Activated naive CD8-positive, alpha-beta T cell (primary cell): ENCODE data around the gene HOXC9.

Experiments used
- H3K27ac Mint-ChIP-seq: one replicate; pipeline ENCODE4 v1.8.0; 2021; ENCODE audit warnings: mixed read lengths
- H3K27me3 Mint-ChIP-seq: one replicate; pipeline ENCODE4 v1.8.0; 2021; ENCODE audit warnings: mixed read lengths
- H3K36me3 Mint-ChIP-seq: one replicate; pipeline ENCODE4 v1.8.0; 2021; ENCODE audit warnings: mixed read lengths
- H3K4me1 Mint-ChIP-seq: one replicate; pipeline ENCODE4 v1.8.0; 2021; ENCODE audit warnings: low read depth, mixed read lengths
- H3K4me3 Mint-ChIP-seq: one replicate; pipeline ENCODE4 v1.8.0; 2021; ENCODE audit warnings: mild to moderate bottlenecking, mixed read lengths
- H3K9me3 Mint-ChIP-seq: one replicate; pipeline ENCODE4 v1.8.0; 2021; ENCODE audit warnings: low read depth, mixed read lengths

Gene HOXC9

GRCh38 chr12:54000116-54001114 is at the start of gene HOXC9:
Gene HOXC9, plus strand, starts transcription at chr12:54000161. Its CDS starts 28 bp downstream, at chr12:54000189.
- no peak within 1 kb of the TSS for H3K27ac Mint-ChIP-seq
- H3K4me3 Mint-ChIP-seq = peak within 1 kb of the TSS; percentile 65
- H3K4me1 Mint-ChIP-seq = peaks cover 29% of the 10 kb centered on the region
- no peaks in the 10 kb centered on the region for H3K9me3 Mint-ChIP-seq
- no peaks in the 10 kb centered on the region for H3K36me3 Mint-ChIP-seq
- peaks cover 46% of the 10 kb centered on the region for H3K27me3 Mint-ChIP-seq

GRCh38 chr12:53950437-53950773 is 49.6 kb upstream of the HOXC9 start:
- Mint-ChIP-seq H3K36me3 (no peaks in the 10 kb centered on the region), H3K27me3 (peaks cover 48% of the 10 kb centered on the region), H3K9me3 (no peaks in the 10 kb centered on the region), H3K27ac (peak overlapping the region; percentile 54), H3K4me1 (peaks cover 25% of the 10 kb centered on the region), H3K4me3 (no peak overlapping the region)

DNA sequence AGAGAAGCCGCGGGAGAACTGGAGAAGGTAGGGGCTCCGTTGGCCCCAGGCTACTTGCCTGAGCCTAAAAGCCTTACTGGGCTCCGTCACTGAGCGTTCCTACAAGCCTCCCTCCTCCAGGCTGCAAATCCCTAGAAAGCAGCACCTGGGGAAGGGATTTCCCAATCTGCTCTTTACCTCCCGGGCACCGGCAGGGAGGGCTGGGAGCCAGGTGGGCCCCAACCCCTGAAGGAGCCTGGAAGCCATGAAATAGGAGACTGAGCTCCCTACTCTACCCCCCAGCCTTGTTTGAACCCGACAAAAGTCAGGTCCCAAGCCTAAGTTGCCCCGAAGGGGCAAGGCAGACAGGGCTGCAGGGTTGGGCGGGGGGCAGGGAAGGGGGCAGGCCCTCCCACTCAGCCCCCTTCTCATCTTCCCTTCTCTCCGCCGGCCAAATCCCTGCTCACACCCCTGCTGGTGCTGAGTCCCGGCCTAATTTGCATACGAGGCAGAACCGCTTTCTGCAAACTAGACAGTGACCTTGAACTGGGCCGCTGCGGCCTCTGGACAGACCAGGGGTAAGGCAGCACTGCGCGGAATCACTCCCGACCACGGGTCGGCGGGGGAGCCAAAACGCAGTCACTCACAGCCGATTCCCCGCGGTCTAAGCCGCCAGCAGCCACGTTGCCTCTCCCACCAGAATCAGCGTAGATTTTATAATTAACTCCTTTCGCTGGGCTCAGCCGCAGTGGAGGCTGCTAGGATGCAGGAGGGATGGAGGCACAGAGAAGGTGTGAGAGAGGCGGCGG is 49.0 kb upstream of the HOXC9 start:
- Mint-ChIP-seq H3K4me3 (peak overlapping the region; percentile 54), H3K36me3 (no peaks in the 10 kb centered on the region), H3K27ac (no peak overlapping the region), H3K9me3 (no peaks in the 10 kb centered on the region), H3K4me1 (peaks cover 28% of the 10 kb centered on the region), H3K27me3 (peaks cover 48% of the 10 kb centered on the region)

- Mint-ChIP-seq H3K4me1 (peaks cover 34% of the 10 kb centered on the region), H3K36me3 (no peaks in the 10 kb centered on the region), H3K27me3 (peaks cover 54% of the 10 kb centered on the region), H3K27ac (no peak overlapping the region), H3K4me3 (no peak overlapping the region), H3K9me3 (no peaks in the 10 kb centered on the region)
These were observed 48.2 kb upstream of the HOXC9 start for GRCh38 chr12:53951577-53952334.

DNA sequence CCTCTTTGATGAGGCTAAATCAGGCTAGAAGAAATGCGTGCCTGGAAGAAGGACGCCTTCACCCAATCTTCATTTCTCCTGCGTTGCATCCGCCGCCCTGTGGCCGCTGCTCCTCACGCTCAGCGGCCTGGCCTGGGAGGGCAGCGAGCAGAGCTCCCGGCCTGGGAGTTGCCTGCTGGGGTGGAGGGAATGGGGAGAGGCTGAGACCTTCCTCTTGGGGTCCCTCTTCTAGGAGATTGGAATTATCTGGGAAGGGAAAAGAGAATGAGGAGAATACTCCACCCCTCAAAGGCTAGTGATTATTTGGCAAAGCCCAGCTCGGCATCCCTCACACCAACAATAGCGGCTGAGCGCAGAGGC is 47.6 kb upstream of the HOXC9 start:
- no peaks in the 10 kb centered on the region for H3K36me3 Mint-ChIP-seq
- H3K4me1 Mint-ChIP-seq = peaks cover 39% of the 10 kb centered on the region
- peaks cover 53% of the 10 kb centered on the region for H3K27me3 Mint-ChIP-seq
- no peaks in the 10 kb centered on the region for H3K9me3 Mint-ChIP-seq
- no peak overlapping the region for H3K27ac Mint-ChIP-seq
- peak overlapping the region; percentile 20 for H3K4me3 Mint-ChIP-seq

DNA sequence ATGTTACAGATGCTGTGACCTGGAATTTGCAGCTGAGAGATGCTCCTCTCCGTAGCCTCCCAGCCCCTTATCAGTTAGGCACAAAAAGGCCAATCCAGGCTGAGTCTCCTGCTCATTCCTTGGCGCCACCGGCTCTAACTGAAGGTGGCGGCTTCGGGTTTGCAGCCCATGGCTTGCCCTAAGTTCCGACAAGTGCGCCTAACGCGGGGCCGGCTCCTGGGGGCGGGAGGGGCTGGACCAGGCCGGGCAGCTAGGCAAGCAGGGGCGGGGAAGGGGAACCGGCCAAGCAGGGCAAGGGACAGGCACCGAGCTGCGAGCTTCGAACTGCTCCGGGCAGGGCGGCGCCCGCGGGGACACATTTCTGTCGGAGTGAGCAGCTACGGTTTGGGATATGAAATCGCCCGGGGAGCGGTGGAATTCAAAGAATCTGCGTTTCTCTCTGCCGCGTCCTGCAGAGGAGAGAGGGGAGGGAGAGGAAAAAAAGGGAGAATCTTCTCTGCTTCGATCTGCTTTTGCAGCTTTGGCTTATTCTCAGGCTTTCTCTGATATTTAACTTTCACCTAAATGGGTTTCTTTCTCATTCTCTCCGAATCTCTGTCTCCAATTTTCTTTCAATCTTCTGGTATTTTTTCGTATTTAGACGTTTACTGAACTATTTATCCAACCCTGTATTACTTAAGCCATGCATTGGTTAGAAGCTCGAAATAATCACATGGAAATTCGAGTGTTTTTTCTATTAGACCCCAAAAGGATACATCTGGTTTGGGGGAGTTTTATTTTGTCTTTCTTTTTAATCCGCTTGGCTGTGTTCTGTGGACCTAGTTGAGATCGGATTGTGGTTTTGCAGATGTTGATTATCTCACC is 46.9 kb upstream of the HOXC9 start:
- Mint-ChIP-seq H3K36me3 (no peaks in the 10 kb centered on the region), H3K4me1 (peaks cover 41% of the 10 kb centered on the region), H3K4me3 (no peak overlapping the region), H3K27me3 (peaks cover 54% of the 10 kb centered on the region), H3K9me3 (no peaks in the 10 kb centered on the region), H3K27ac (peak overlapping the region; percentile 34)

GRCh38 chr12:53953831-53954693 is 45.9 kb upstream of the HOXC9 start:
- Mint-ChIP-seq H3K27me3 (peaks cover 55% of the 10 kb centered on the region), H3K36me3 (no peaks in the 10 kb centered on the region), H3K27ac (no peak overlapping the region), H3K4me1 (peaks cover 41% of the 10 kb centered on the region), H3K4me3 (no peak overlapping the region), H3K9me3 (no peaks in the 10 kb centered on the region)

DNA sequence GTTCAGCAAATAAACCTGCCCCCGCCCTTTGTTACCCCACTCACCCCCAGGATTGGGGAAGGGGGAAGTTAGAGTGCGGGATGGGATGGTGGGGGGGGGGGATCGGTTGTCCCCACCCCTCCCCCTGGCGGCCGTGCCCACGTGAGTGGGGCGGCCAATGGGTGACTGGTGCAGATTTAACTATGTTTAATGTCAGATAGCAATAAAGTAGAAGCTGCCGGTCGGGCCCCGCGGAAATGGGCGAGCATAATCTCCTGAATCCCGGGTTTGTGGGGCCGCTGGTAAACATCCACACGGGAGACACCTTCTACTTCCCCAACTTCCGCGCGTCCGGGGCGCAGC is 45.3 kb upstream of the HOXC9 start, which contains the start of gene HOXC12:
HOXC12 (plus strand) TSS at position 210 of the 342 bp plus-strand sequence; CDS start at position 237, 27 bp downstream.
- no peaks in the 10 kb centered on the region for H3K36me3 Mint-ChIP-seq
- no peak within 1 kb of the TSS for H3K27ac Mint-ChIP-seq
- H3K4me1 Mint-ChIP-seq = peaks cover 41% of the 10 kb centered on the region
- no peak within 1 kb of the TSS for H3K4me3 Mint-ChIP-seq
- peaks cover 57% of the 10 kb centered on the region for H3K27me3 Mint-ChIP-seq
- no peaks in the 10 kb centered on the region for H3K9me3 Mint-ChIP-seq

- H3K4me1 Mint-ChIP-seq = peaks cover 44% of the 10 kb centered on the region
- peaks cover 62% of the 10 kb centered on the region for H3K27me3 Mint-ChIP-seq
- H3K9me3 Mint-ChIP-seq = no peaks in the 10 kb centered on the region
- H3K36me3 Mint-ChIP-seq = no peaks in the 10 kb centered on the region
- no peak overlapping the region for H3K4me3 Mint-ChIP-seq
- H3K27ac Mint-ChIP-seq = no peak overlapping the region
These were observed 44.8 kb upstream of the HOXC9 start for GRCh38 chr12:53955036-53955775.

DNA sequence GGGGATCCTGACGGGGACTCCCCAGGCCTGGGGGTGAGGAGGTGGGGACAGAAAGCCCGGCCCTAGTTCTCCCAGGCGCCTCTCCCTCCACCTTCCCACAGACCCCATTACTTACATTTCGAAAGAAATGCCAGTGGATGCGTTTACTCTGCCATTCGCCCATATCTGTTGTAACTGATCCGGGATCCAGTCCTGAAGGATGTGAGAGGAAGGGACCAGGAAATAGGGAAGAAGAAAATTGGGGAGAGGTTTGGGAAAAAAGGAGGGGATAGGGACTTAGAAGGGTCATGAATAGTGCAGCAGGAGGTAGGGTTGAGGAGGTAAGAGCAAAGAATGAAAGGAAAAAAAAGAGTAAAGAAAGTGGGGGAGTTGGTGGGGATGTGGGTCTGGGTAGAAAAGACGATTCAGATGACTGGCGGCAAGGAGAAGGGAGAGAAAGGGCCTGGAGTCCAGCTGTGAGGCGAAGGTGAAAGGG is 44.1 kb upstream of the HOXC9 start:
- H3K27ac Mint-ChIP-seq = peak overlapping the region; percentile 0
- H3K4me1 Mint-ChIP-seq = peaks cover 46% of the 10 kb centered on the region
- H3K27me3 Mint-ChIP-seq = peaks cover 62% of the 10 kb centered on the region
- no peaks in the 10 kb centered on the region for H3K9me3 Mint-ChIP-seq
- H3K36me3 Mint-ChIP-seq = no peaks in the 10 kb centered on the region
- no peak overlapping the region for H3K4me3 Mint-ChIP-seq

- Mint-ChIP-seq H3K36me3 (no peaks in the 10 kb centered on the region), H3K9me3 (no peaks in the 10 kb centered on the region), H3K4me3 (no peak overlapping the region), H3K27ac (peak overlapping the region; percentile 0), H3K4me1 (peaks cover 43% of the 10 kb centered on the region), H3K27me3 (peaks cover 58% of the 10 kb centered on the region)
These were observed 43.6 kb upstream of the HOXC9 start for GRCh38 chr12:53956251-53956887.

- H3K27me3 Mint-ChIP-seq = peaks cover 58% of the 10 kb centered on the region
- no peak overlapping the region for H3K4me3 Mint-ChIP-seq
- H3K27ac Mint-ChIP-seq = no peak overlapping the region
- H3K9me3 Mint-ChIP-seq = no peaks in the 10 kb centered on the region
- H3K36me3 Mint-ChIP-seq = no peaks in the 10 kb centered on the region
- H3K4me1 Mint-ChIP-seq = peaks cover 39% of the 10 kb centered on the region
These were observed 42.9 kb upstream of the HOXC9 start for GRCh38 chr12:53956914-53957536.
